Measurements from ENCODE around the gene TRIM14.

- TF ChIP-seq CTCF (IDR thresholded peaks at IDR 0.05) (no peak), POLR2A (IDR thresholded peaks at IDR 0.05) (no peak)
Measured at GRCh38 chr9:98022447-98022846, 96.6 kb downstream of the TRIM14 start.

All from right lobe of liver (tissue), 4 donors.